GM21619 (cell line): ENCODE data around the gene RPLP1.

ENCODE experiments used
- ATAC-seq: cut with Tn5 transposase; IDR thresholded peaks from one replicate; pipeline ENCODE4 v1.9.1; 2021; ENCODE audit not compliant: unreplicated experiment

Gene RPLP1

GRCh38 chr15:69468241-69469121 is 15.9 kb downstream of the RPLP1 start:
- no peak for ATAC-seq

GRCh38 chr15:69469467-69470201 is 17.0 kb downstream of the RPLP1 start:
- ATAC-seq = no peak

- no peak for ATAC-seq
Measured at GRCh38 chr15:69472046-69472445, 19.4 kb downstream of the RPLP1 start.

- ATAC-seq = no peak
Measured at GRCh38 chr15:69472562-69472961, 19.9 kb downstream of the RPLP1 start.

- ATAC-seq = no peak
Measured at GRCh38 chr15:69474291-69474690, 21.7 kb downstream of the RPLP1 start.

- ATAC-seq = no peak
Measured at GRCh38 chr15:69474846-69475455, 22.3 kb downstream of the RPLP1 start.

- no peak for ATAC-seq
Measured at GRCh38 chr15:69475769-69476358, 23.2 kb downstream of the RPLP1 start.

- ATAC-seq = no peak
Measured at GRCh38 chr15:69476704-69477473, 24.3 kb downstream of the RPLP1 start.

- no peak for ATAC-seq
Measured at GRCh38 chr15:69478259-69478781, 25.7 kb downstream of the RPLP1 start.

GRCh38 chr15:69479081-69479480 is 26.5 kb downstream of the RPLP1 start:
- ATAC-seq = no peak

- ATAC-seq = no peak
Measured at GRCh38 chr15:69479971-69480370, 27.4 kb downstream of the RPLP1 start.

- no peak for ATAC-seq
Measured at GRCh38 chr15:69480932-69481331, 28.3 kb downstream of the RPLP1 start.

- no peak for ATAC-seq
Measured at GRCh38 chr15:69482686-69483256, 30.2 kb downstream of the RPLP1 start.

- ATAC-seq = no peak
Measured at GRCh38 chr15:69484837-69485236, 32.2 kb downstream of the RPLP1 start.

- no peak for ATAC-seq
Measured at GRCh38 chr15:69486481-69487110, 34.0 kb downstream of the RPLP1 start.

- ATAC-seq = no peak
Measured at GRCh38 chr15:69489073-69489571, 36.5 kb downstream of the RPLP1 start.

GRCh38 chr15:69490356-69491037 is 37.9 kb downstream of the RPLP1 start:
- ATAC-seq = no peak

- no peak for ATAC-seq
Measured at GRCh38 chr15:69491038-69491505, 38.5 kb downstream of the RPLP1 start.

GRCh38 chr15:69493406-69493805 is 40.8 kb downstream of the RPLP1 start:
- ATAC-seq = no peak
